Measurements from ENCODE around the gene SMC3.
"Not testable (repeated sequence)": the region's sequence is repeated elsewhere in the genome, so short reads cannot be mapped to it uniquely, and the experiment has no call there.

The SMC3 gene

GRCh38 chr10:110597476-110597875 is 30.0 kb downstream of the SMC3 start:
- DNase-seq = no peak

GRCh38 chr10:110600487-110601101 is 33.1 kb downstream of the SMC3 start:
- no peak for DNase-seq

GRCh38 chr10:110601581-110601980 is 34.1 kb downstream of the SMC3 start:
- DNase-seq = no peak

- DNase-seq = no peak
Observed at GRCh38 chr10:110608087-110608486, 40.6 kb downstream of the SMC3 start.

GRCh38 chr10:110609605-110610004 is 42.1 kb downstream of the SMC3 start:
- DNase-seq = no peak

GRCh38 chr10:110610308-110610774 is 42.8 kb downstream of the SMC3 start:
- peak; percentile 30 for DNase-seq

GRCh38 chr10:110610781-110611180 is 43.3 kb downstream of the SMC3 start:
- not testable (repeated sequence) for DNase-seq

- no peak for DNase-seq
Observed at GRCh38 chr10:110612087-110612486, 44.6 kb downstream of the SMC3 start.

GRCh38 chr10:110612629-110613028 is 45.1 kb downstream of the SMC3 start:
- DNase-seq = no peak

GRCh38 chr10:110613341-110613995 is 46.0 kb downstream of the SMC3 start:
- no peak for DNase-seq

GRCh38 chr10:110613996-110614495 is 46.6 kb downstream of the SMC3 start:
- no peak for DNase-seq

GRCh38 chr10:110615057-110615747 is 47.7 kb downstream of the SMC3 start:
- DNase-seq = no peak

- DNase-seq = no peak
Observed at GRCh38 chr10:110616493-110617033, 49.1 kb downstream of the SMC3 start.

GRCh38 chr10:110617425-110618229 is 50.1 kb downstream of the SMC3 start:
- no peak for DNase-seq

GRCh38 chr10:110618230-110618610 is 50.7 kb downstream of the SMC3 start:
- DNase-seq = no peak

- no peak for DNase-seq
Observed at GRCh38 chr10:110619514-110620397, 52.3 kb downstream of the SMC3 start.

- no peak for DNase-seq
Observed at GRCh38 chr10:110620398-110620719, 52.9 kb downstream of the SMC3 start.

- DNase-seq = not testable (repeated sequence)
Observed at GRCh38 chr10:110623316-110623715, 55.8 kb downstream of the SMC3 start.

- DNase-seq = no peak
Observed at GRCh38 chr10:110625356-110625894, 57.9 kb downstream of the SMC3 start.

- DNase-seq = no peak
Observed at GRCh38 chr10:110625951-110626855, 58.7 kb downstream of the SMC3 start.
